GM18861 (cell line): ENCODE measurements around the gene CADM2.

ENCODE experiments used
- ATAC-seq: cut with Tn5 transposase; IDR thresholded peaks from one replicate; pipeline ENCODE4 v1.9.1; 2021; ENCODE audit not compliant: unreplicated experiment

The CADM2 gene

DNA sequence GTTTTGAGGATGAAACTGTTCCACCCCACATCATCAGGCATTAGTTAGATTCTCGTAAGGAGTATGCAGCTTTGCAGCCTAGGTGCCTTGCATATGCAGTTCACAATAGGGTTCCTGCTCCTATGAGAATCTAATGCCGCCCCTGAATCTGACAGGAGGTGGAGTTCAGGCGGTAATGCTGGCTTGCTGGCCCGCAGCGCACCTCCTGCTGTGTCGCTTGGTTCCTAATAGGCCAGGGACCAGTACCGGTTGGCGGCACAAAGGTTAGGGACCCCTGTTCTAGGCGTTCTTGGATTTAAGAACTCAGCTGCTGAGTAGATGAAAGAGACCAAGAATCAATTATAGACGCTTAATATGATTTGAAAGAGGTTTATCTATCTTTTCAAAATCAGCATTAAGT, 595.4 kb downstream of the CADM2 start:
- ATAC-seq, result no peak

DNA sequence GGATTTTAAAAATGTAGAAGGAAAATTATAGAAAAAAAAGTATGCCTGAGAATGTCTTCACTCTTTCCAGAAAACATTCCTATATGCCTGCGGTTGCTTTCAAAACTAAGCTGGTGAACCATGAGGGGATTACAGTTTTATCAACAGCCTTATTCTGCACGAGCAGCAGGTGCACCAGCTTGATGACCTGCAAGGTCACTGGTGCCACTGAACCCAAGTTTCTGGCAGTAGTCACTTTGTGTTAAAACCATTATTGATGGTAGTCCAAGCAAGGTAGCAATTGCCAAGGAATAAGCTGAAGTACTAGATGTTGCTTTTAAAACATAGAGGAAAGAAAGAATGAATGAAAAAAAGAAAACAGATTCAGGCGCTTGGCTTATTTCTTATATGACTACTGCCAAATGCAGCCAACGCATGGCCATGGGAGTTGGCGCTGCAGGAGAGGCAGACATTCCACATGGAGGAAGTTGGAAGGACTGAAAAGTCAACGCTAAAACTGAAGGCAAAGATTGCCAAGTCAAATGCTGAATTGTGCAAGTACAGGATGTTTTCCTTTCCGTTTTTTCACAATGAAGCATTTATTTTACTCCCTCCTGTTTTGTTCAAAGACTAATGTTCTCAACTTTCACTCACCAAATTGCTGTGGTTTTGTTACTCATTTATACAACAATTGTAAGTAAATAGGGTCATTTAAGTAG, 601.4 kb downstream of the CADM2 start:
- no peak for ATAC-seq

DNA sequence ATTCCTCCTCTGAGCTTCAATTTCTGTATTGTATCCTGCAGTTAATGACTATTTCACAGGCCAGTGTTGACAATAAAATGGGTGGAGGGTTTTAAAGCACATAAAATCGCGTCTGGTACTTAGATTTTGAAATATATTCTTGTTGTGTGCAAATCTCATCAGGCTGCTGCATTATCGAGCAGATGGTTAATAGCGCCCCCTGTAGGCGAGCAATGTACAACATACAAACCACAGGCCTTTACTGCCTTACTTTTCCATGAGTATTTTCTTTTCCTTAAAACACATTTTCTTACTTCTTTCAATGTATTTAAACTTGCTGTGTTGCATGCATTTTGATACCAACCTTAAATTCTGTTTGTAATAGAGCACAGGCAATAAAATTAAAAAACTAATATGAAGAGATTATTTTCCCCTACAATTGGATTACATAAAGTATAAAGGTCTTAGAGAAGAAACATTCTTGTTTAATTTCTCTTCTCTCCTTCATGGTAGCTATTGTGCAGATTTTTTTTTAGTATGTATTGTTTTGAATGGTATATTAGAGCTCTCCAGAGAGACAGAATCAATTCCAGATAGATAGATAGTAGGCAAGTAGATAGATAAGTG, 608.4 kb downstream of the CADM2 start:
- ATAC-seq, result no peak

DNA sequence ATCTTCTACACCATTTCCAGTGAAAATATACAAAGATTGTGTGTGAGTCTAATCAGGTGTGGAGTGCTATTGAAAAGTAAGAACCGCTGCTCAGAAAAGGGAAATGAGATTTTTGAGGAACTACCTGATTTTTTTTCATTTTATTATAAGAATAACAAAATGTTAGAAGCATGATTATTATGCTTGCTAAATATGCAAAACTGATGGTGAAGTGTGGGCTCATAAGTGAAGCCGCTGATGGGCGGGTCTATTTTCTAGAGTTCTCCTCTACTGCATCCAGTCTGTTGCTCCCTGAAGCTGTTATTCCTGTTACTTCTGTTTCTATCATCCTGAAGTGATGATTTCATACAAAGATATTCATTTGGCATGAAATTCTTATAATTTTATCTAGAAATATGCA, 612.0 kb downstream of the CADM2 start:
- no peak for ATAC-seq

DNA sequence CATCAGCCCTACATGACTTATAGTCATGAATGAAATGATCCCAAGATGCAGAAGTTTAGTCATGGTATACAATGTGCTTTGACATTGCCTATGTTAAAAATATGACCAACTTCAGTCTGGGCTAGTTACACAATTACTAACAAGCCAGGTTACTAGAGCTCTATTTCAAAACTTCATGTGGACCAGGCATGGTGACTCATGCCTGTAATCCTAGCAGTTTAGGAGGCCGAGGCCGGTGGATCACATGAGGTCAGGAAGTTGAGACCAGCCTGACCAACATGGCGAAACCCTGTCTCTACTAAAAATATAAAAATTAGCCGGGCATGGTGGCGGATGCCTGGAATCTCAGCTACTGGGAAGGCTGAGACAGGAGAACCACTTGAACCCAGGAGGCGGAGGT, 613.0 kb downstream of the CADM2 start:
- ATAC-seq, result no peak

DNA sequence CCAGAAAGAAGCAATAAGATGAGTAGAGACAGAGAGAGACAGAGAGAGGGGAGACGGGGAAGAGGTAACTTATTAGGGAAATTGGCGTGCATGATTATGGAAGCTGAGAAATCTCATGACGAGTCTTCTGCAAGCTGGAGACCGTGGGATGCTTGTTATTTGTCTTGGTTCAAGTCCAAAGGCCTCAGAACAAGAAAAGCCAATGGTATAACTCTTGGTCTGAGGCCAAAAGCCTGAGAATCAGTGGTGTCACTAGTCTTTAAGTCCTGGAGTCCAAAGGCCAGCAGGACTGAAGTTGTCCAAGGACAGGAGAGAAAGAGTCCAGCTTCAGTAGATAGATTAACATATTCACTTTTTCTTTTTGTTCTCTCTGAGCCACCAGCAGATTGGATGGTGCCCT, 613.6 kb downstream of the CADM2 start:
- ATAC-seq, result no peak

DNA sequence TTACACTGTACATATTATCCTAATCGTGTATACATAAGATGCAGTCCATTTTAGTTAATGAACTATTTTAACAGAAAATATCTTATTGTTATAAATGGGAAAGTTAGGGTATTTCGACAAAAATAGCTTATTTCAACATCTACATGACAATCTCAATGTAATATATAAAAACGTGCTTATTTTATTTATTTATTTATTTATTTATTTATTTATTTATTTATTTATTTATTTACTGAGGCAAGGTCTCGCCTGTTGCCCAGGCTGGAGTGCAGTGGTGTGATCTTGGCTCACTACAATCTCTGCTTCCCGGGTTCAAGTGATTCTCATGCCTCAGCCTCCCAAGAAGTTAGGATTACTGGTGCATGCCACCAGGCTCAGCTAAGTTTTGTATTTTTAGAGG, 614.2 kb downstream of the CADM2 start:
- no peak for ATAC-seq

DNA sequence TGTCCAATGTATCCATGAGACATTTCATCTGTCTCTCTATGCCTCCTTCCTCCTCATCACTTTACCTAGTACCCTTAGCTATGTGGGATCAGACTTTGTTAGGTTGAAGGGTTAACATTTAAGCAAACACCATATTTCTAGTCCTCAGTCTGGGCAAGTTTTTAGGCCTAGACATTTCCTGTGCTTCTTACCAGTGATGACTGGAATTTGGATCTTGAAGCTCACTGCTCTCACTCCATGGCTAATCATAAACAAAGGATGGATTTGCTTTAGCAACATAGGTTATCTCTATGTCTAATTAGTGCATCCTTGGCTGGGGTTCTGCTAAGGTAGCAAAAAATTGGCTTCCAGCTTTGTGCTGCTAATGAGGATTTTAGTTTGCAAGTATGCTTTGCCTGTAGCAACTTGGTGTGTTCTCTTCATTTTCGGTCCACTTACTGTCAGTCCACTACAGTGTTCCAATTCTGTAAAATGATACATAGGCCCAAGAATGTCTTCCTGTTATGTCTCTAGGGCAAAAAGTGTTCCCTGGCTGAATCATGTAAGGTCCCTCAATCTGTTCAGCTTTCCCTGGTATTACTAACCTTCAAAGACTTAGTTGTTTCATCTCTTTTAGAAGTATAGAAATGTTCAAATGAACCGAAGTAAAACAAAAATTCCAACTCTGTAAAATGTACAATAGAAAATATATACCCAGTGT, 615.4 kb downstream of the CADM2 start:
- ATAC-seq, result no peak

DNA sequence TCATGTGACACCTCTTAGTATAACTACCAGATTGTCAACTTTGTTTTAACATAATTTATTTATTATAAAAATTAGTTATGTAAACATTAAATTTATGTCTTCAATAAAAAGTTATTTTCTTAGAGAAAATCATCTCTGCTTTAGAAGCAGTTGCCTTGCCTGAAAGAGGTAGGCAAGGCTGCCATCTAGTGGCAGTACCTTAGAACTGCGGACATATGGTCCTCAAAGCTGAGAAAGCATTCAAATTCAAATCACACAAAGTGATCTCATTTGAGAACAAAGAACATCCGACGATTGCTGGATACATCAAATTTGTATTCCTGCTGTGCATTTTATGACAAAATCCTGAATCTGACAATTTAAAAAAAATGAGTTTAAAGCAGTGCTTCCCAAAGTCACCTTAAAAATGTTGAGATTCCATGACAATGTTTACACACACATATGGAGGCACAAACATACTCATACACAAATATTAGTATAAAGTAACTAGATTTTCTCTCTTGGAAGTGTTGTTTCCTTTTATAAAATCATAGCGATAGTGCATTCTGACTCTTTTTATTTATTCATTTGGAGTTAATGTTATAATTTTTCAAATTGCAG, 617.4 kb downstream of the CADM2 start:
- peak; percentile 94 for ATAC-seq

DNA sequence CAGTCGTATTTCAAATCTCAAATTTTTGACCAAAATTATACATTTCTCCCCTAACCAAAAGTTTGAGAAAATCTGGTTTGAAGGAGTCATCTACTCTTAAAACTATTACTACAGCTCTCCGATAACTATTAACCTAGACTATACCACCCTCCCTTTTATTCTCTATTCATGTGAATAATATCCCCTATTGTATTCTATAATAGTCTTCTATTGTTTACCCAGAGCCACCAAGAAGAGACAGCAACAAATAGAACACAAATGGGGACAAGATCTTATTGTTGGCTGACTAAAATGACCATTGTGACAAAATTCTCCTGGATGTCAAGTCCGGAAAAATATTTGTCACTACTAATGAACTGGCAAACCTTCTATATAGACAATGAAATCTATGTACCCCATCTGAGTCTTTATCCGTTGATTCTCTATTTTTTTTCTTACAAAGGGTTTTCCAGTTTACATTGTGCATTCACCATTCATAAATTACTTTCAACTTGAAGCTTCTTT, 618.0 kb downstream of the CADM2 start:
- ATAC-seq, result no peak

DNA sequence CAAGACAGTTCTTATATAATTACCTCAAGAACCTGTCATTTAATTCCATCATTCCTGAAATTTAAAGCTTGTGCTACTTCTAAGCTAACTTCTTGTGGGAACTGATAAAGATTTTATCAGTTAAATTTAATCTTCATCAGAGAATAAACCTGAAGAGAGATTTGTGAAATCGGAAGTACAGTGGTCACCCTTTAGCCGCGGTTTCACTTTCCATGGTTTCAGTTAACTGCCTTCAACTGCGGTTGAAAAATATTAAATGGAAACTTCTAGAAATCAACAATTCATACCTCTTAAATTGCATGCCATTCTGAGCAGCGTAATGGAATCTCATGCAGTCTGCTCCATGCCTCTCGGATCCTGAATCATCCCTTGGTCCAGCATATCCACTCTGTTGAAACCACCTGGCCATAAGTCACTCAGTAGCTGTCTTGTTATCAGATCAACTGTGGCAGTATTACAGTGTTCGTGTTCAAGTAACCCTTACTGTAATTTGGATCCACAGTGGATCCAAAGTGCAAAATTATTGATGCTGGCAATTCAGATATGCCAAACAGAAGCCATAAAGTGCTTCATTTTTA, 626.1 kb downstream of the CADM2 start:
- no peak for ATAC-seq

DNA sequence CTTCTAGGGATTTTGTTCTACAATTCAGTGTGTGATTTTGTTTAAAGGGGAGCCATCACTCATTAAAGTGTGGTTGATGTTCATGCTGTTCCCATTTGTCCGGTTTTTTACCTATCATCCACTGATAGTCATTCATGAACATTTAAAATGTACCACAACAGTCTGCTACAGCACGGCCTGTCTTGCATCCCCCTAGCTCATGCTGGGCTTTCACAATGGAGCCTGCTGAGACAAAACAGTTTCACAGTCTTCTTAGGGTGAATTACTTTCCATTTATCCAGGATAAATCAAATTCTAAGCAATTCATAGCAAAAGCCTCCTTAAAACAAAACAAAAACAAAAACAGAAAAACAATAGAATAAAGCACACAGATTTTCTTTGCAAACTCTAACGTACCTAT, 627.2 kb downstream of the CADM2 start:
- ATAC-seq, result no peak

DNA sequence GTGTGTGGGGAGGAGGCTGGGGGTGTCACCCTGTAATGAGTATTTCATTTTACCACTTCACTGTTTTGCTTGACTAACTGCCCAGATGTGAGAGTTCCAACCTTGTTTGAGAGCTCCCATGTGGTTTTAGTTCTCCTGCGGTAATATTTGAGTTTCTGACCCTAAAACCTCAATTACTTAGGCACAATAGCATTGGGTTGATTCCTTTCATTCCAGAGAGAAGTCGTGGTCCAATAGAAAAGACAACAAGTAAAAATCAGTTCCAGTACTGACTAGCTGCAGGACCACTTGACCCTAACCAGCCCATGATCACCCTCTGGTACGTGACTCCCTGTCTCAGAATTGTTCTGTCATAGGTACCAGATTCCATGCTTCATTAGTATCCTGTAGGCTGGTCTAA, 630.4 kb downstream of the CADM2 start:
- no peak for ATAC-seq

DNA sequence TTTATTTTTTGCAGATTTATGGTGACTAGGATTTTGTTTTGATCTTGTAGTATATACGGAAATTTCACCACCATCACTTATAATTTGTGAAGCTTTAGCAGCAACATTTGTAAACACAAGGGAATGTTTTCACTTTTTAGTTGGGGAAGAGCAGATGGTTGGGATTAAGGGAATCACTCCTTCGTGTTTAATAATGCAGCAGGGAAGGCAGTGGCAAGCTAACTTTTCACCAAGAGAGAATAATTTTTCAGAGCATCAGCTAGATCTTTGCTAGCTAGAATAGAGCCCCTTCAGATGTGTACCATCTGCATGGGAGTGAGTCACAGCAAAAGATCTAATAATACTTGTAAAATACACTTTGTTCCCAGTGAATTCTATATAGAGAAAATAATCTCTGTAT, 632.7 kb downstream of the CADM2 start:
- ATAC-seq, result no peak

DNA sequence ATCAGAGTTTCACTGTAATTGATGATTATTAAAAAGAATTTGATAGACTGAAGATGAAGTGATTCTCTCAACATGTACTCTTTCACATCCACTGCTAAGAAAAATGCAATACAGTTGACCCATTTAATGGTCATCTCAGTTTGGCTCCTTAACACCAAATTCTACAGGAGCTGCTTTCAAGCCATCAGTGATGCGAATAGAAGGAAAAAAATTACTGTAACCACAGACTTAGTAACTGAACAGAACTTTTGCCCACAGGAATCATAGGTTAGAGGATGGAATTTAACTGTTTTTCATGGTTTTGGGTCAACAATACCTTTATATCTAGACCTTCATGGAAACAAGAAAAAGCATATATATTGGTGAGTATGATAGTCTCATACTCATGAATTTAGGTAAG, 633.5 kb downstream of the CADM2 start:
- no peak for ATAC-seq

DNA sequence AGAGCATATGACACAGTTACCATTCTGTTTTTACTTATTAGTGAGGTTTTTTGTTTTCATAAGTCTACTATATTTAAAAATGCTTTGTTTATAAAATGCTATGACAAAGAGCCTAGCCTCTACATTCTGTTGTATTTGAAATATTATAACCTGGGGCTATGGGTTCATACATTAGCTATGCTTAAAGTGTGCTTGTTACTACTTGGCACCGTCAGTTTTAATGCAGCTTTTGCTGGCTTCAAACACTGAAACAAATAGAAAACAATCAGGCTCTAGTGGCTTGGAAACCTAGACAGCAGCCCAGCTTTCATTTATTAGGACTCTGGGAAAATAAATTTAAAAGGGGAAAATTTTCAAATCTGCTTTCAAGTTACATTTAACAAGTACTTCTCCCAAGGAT, 635.9 kb downstream of the CADM2 start:
- no peak for ATAC-seq

DNA sequence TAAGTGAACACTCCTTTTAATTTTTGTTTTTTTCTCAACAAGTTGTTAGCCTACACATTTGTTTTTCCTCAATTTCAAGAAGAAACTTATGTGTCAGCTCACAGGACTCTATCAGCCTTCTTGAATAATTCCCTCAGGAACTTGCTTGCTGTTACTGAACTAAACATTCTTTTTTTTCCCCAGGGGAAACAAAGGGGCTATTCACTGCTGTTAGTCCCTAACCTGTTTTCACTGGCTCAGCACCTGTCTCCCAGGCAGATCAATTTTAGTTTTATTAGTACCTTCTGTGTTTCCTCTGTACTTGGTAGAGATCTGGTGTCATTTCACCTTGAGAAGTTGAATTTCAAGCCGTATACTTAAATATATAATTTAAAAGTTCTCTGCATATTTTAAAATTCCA, 644.6 kb downstream of the CADM2 start:
- no peak for ATAC-seq

DNA sequence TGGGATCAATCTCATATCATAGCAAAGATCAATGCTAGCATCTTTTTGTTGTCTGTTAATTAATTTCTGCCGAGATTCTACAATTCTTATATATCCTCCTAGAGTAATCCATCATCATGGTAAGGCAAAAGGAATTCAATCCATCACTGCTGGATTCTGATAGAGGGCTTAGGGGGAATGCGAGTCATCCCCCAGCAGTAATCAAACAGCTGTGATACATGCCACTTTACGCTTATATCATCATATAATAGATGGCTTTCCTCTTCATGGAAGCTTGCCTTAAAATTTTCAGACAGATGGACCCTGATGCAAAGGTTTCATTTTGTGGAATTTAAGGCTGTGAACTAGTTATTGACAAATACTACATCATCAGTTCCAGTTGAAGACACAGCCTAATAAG, 645.9 kb downstream of the CADM2 start:
- ATAC-seq, result no peak

DNA sequence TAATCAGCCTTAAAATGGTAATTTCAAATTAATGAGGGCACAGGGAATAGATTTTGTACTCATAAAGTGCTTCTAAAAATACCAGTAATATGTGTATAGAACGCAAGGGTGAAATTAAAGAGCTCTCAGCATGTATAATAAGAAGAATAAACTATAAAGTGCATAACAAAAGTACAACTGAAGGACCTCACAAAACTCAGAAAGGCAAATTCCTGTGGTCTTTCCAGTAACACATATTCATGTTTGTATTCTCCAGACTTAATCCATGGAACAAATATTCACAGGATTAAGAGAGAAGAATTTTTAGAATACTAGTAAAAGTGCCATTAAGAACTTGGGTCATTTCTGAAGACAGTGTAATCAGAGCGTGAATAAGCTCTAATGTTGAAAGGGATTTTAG, 646.3 kb downstream of the CADM2 start:
- no peak for ATAC-seq

DNA sequence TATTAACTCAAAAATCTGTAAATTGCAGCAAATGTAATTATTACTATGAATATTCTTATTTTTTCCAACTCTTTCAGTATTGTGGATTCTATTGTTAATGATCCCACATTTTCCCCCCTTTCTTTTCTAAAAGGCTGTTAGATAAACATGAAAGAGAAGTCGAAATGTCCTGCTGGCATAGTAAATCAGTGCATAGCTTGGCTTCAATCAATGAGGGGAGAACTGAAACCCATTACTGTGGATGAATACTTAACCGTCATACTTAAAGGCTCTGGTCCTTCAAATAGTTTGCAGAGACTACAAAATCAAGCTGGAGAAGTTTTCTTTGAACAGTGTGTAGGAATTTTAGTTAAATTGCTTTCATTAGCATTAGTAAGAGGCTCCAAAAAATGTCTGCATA, 667.9 kb downstream of the CADM2 start:
- no peak for ATAC-seq

DNA sequence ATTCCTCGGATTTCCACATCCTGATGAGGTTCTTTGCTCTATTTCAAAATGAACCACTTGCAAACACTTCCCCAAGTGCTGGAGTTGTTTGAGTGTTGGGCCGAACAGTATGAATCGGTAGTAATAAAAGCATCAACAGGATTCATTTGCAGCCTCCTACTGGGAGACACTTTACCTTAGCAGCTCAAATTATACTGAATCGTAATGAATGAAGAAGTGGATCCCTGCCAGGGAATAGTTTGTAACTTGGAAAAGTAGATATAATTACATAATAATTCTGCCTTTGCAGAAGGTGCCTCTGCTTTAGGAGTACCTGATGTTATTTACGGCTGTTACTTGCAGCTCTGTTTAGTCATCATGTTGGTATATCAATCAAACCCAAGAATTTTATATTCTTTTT, 669.1 kb downstream of the CADM2 start:
- ATAC-seq, result no peak

DNA sequence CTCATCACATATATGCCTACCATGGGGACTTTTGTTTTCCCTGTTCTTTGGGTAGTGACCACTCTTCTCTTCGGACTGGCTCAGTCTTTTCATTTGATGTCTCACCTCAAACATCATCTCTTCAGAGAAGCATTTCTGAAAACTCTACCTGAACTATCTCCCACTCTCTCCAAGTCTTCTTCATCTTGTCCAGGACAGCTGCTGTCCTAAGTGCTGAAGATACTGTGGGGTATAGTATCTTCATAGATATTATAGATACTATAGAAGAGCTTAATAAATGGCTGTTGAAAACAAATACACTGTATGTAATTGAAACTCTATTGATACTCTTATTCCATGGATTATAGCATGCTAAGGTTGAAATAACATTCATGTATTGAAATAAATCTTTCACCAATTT, 672.3 kb downstream of the CADM2 start:
- no peak for ATAC-seq
